Measurements from ENCODE around the gene MEMO1.
"Not testable (repeated sequence)": the region's sequence is repeated elsewhere in the genome, so short reads cannot be mapped to it uniquely, and the experiment has no call there.

- TF ChIP-seq, protein P1, sequence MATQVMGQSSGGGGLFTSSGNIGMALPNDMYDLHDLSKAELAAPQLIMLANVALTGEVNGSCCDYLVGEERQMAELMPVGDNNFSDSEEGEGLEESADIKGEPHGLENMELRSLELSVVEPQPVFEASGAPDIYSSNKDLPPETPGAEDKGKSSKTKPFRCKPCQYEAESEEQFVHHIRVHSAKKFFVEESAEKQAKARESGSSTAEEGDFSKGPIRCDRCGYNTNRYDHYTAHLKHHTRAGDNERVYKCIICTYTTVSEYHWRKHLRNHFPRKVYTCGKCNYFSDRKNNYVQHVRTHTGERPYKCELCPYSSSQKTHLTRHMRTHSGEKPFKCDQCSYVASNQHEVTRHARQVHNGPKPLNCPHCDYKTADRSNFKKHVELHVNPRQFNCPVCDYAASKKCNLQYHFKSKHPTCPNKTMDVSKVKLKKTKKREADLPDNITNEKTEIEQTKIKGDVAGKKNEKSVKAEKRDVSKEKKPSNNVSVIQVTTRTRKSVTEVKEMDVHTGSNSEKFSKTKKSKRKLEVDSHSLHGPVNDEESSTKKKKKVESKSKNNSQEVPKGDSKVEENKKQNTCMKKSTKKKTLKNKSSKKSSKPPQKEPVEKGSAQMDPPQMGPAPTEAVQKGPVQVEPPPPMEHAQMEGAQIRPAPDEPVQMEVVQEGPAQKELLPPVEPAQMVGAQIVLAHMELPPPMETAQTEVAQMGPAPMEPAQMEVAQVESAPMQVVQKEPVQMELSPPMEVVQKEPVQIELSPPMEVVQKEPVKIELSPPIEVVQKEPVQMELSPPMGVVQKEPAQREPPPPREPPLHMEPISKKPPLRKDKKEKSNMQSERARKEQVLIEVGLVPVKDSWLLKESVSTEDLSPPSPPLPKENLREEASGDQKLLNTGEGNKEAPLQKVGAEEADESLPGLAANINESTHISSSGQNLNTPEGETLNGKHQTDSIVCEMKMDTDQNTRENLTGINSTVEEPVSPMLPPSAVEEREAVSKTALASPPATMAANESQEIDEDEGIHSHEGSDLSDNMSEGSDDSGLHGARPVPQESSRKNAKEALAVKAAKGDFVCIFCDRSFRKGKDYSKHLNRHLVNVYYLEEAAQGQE (IDR thresholded peaks at IDR 0.05; ENCODE audit: low read depth), result not testable (repeated sequence)
- not testable (repeated sequence) for TF ChIP-seq EZH2 (IDR thresholded peaks at IDR 0.05); POLR2A (IDR thresholded peaks at IDR 0.05; ENCODE audit: borderline replicate concordance, extremely low read depth, insufficient read depth, insufficient read length); CTCF (IDR thresholded peaks at IDR 0.05 in 2 of 3, conservative IDR thresholded peaks at IDR 0.05 in 1 of 3; ENCODE audit: borderline replicate concordance in 1 of 3, insufficient read depth in 1 of 3, low read depth in 2 of 3, low read length in 2 of 3); SP1 (IDR thresholded peaks at IDR 0.05; ENCODE audit: low read depth); EZH2phosphoT487 (IDR thresholded peaks at IDR 0.05; ENCODE audit: borderline replicate concordance)
Observed at GRCh38 chr2:31898346-31898745, 112.5 kb downstream of the MEMO1 start.

Measured in HCT116 (cell line).